Measurements from ENCODE around the gene GMDS. TPM values are rescaled to one million over a fixed set of nuclear protein-coding genes. Genes with fewer than 3 reads are reported as not detected.
A peak's percentile ranks its signal among the peaks of the same experiment; 100 is the strongest.

The GMDS gene
- total and polyA plus RNA-seq, 2 of the 8 experiments (the other 6 are each of a cell fraction or from before 2014, with no cell fraction given) = 16.8 to 50.0 TPM

DNA sequence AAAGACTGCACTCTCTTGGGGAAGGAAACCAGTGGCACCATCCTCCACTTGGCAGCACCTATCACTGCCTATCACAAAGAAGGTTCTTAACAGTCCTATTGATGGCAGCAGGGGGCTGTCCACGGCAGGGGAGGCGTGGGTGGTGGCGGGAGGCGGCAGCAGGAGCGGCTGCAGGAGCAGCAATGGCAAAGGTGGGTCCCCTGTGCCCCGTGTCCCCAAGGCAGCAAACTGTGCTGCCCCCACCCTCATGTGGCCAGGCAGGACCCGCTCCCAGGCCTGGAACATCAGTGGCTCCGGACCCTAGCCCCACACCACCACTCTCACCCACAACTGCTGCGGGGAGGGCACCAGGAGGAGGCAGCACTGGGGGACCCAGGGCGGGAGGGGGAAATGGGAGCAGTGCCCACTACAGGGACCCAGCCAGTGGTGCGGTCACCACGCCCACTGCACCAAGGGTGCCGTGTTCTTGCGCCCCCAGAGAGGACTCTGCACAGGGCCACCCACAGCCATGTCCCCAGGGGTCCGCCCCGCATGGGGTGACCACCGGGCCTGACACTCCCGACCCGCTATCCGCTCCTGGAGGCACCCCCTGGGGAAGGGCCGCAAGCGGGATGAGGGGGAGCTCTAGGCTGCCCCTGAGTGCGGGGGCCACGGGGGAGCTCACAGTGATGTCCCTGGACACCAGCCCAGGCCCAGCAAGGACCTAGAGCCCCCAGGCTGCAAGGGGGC lies 54.6 kb downstream of the GMDS start:
- no peak overlapping the region for H4K8ac ChIP-seq (ENCODE audit: extremely low read depth, insufficient read depth, low read length)
- H3K4me2 ChIP-seq (ENCODE audit: insufficient read depth in 1 of 2, low read depth in 2 of 2, low read length in 2 of 2) = no peak overlapping the region
- FAIRE-seq = no peak
- H3K36me3 ChIP-seq (ENCODE audit: control insufficient read depth in 2 of 4, insufficient read depth in 4 of 4, low read length in 3 of 4) = no peaks in the 10 kb centered on the region
- no peak for DNase-seq (ENCODE audit: low read depth in 1 of 2, low spot score in 2 of 2)
- POLR2A ChIA-PET (ENCODE audit: partially characterized antibody) = interaction anchor here (1.1 kb wide), 1 partner anchor 18 kb away, joined by 3 read pairs; no protein-coding TSS in a partner anchor
- H2BK15ac ChIP-seq (ENCODE audit: low read length) = no peak overlapping the region
- H2BK5ac ChIP-seq (ENCODE audit: low read depth, low read length) = no peak overlapping the region
- no peak overlapping the region for H2BK12ac ChIP-seq (ENCODE audit: low read depth, low read length)
- no peak overlapping the region for H2BK120ac ChIP-seq (replicated peaks; ENCODE audit: low read depth, low read length)
- no peaks in the 10 kb centered on the region for H3K27me3 ChIP-seq (replicated peaks in 1 of 4; ENCODE audit: control insufficient read depth in 3 of 4, extremely low read depth in 1 of 4, insufficient read depth in 3 of 4, low read length in 3 of 4)
- H3K9ac ChIP-seq (replicated peaks in 1 of 4; ENCODE audit: extremely low read depth in 1 of 4, low read depth in 3 of 4, low read length in 3 of 4) = no peak overlapping the region
- no peak overlapping the region for H4K5ac ChIP-seq (ENCODE audit: insufficient read length, low read depth, low read length)
- H3K9me3 ChIP-seq (ENCODE audit: insufficient read depth in 2 of 2, low read depth in 1 of 2, low read length in 1 of 2) = no peaks in the 10 kb centered on the region
- TF ChIP-seq, protein P1, sequence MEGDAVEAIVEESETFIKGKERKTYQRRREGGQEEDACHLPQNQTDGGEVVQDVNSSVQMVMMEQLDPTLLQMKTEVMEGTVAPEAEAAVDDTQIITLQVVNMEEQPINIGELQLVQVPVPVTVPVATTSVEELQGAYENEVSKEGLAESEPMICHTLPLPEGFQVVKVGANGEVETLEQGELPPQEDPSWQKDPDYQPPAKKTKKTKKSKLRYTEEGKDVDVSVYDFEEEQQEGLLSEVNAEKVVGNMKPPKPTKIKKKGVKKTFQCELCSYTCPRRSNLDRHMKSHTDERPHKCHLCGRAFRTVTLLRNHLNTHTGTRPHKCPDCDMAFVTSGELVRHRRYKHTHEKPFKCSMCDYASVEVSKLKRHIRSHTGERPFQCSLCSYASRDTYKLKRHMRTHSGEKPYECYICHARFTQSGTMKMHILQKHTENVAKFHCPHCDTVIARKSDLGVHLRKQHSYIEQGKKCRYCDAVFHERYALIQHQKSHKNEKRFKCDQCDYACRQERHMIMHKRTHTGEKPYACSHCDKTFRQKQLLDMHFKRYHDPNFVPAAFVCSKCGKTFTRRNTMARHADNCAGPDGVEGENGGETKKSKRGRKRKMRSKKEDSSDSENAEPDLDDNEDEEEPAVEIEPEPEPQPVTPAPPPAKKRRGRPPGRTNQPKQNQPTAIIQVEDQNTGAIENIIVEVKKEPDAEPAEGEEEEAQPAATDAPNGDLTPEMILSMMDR (IDR thresholded peaks at IDR 0.05; ENCODE audit: control extremely low read depth in 1 of 3, insufficient read depth in 1 of 3, low read depth in 1 of 3, low read length in 3 of 3) = peak in 2 of 3 experiments; percentile 8 to 51; a peak in 3 of 4 replicates
- TF ChIP-seq KDM1A (IDR thresholded peaks at IDR 0.05; ENCODE audit: borderline replicate concordance, low read length) = no peak
- H3K18ac ChIP-seq (ENCODE audit: extremely low read depth, low read length) = no peak overlapping the region
- peaks cover 5% of the 10 kb centered on the region; the same call in 1 of the 2 replicates for H3K79me1 ChIP-seq (ENCODE audit: low read depth, low read length)
- H3K4me1 ChIP-seq (replicated peaks in 1 of 4; ENCODE audit: control insufficient read depth in 3 of 4, insufficient read depth in 4 of 4, low read length in 3 of 4) = no peaks in the 10 kb centered on the region
- H3K56ac ChIP-seq (replicated peaks; ENCODE audit: insufficient read length, low read depth, low read length) = no peak overlapping the region
- no peak overlapping the region for H3K23ac ChIP-seq (ENCODE audit: insufficient read length)
- 95% methylated on average over 16 of the region's 24 CpGs; no CpG with 5 or more reads in 1 of the 2 experiments for WGBS, 2 experiments (ENCODE audit: extremely low coverage in 1 of 2, insufficient coverage in 1 of 2, insufficient read length in 1 of 2, insufficient replicate concordance in 2 of 2, low coverage in 1 of 2, low lambda C conversion rate in 2 of 2, missing lambda C conversion rate in 1 of 2)
- no peak overlapping the region for H2BK20ac ChIP-seq (ENCODE audit: low read length)
- CTCF ChIA-PET (ENCODE audit: partially characterized antibody) = interaction anchor here (1.0 to 3.1 kb wide), 8 partner anchors 9 to 163 kb away, joined by 3 to 14 read pairs (median 4); no protein-coding TSS in a partner anchor
- H3K4ac ChIP-seq (replicated peaks; ENCODE audit: insufficient read length, low read depth, low read length) = no peak overlapping the region
- peaks cover 0 to 4% of the 10 kb centered on the region in 2 experiments; a peak in 2 of 4 replicates for H3K79me2 ChIP-seq (ENCODE audit: control insufficient read depth in 1 of 2, insufficient read depth in 2 of 2, low read length in 2 of 2)
- H3K27ac ChIP-seq (ENCODE audit: low read depth, low read length) = no peak overlapping the region
- no peak overlapping the region for H4K91ac ChIP-seq (replicated peaks; ENCODE audit: insufficient read length, low read length)
- no peaks in the 10 kb centered on the region for H3K23me2 ChIP-seq (ENCODE audit: low read depth, low read length)
- no peak overlapping the region for H2AFZ ChIP-seq (ENCODE audit: low read length)
- H2AK5ac ChIP-seq (ENCODE audit: low read depth, low read length) = no peak overlapping the region
- no peak overlapping the region for H3K4me3 ChIP-seq (ENCODE audit: extremely low read depth in 1 of 4, insufficient read depth in 2 of 4, low read depth in 3 of 4, low read length in 4 of 4)
- H4K20me1 ChIP-seq (replicated peaks in 1 of 2; ENCODE audit: control insufficient read depth in 1 of 2, insufficient read depth in 2 of 2, low read length in 2 of 2) = no peaks in the 10 kb centered on the region
- H3K14ac ChIP-seq (ENCODE audit: insufficient read length) = no peak overlapping the region
